Parathyroid adenoma (tissue), 2 donors: ENCODE data around the gene PKHD1.

Experiments used
- H2AFZ ChIP-seq: fragments of 300-600 bp; sonication (generic); one replicate; pipeline ENCODE4 v1.7.0; 2017; ENCODE audit warnings: antibody characterized with exemption, mild to moderate bottlenecking
- H3K27ac ChIP-seq: fragments of 300-600 bp; sonication (generic); one replicate; pipeline ENCODE4 v1.7.0; 2017
- H3K27me3 ChIP-seq: fragments of 300-600 bp; sonication (generic); one replicate; pipeline ENCODE4 v1.7.0; 2017; ENCODE audit warnings: low read length; ENCODE audit not compliant: control insufficient read depth, insufficient read depth
- H3K36me3 ChIP-seq: fragments of 300-600 bp; sonication (generic); one replicate; pipeline ENCODE4 v1.7.0; 2017; ENCODE audit warnings: low read length; ENCODE audit not compliant: control insufficient read depth, insufficient read depth
- H3K4me1 ChIP-seq: fragments of 300-600 bp; sonication (generic); one replicate; pipeline ENCODE4 v1.7.0; 2017; ENCODE audit warnings: control low read depth
- H3K4me2 ChIP-seq: fragments of 300-600 bp; sonication (generic); one replicate; pipeline ENCODE4 v1.7.0; 2017; ENCODE audit warnings: low read length
- H3K4me3 ChIP-seq: fragments of 300-600 bp; sonication (generic); one replicate; pipeline ENCODE4 v1.7.0; 2017; ENCODE audit warnings: low read depth, low read length
- H3K79me2 ChIP-seq: fragments of 300-600 bp; sonication (generic); one replicate; pipeline ENCODE4 v1.7.0; 2017; ENCODE audit warnings: control low read depth
- H3K9ac ChIP-seq: fragments of 300-600 bp; sonication (generic); one replicate; pipeline ENCODE4 v1.7.0; 2017; ENCODE audit warnings: mild to moderate bottlenecking
- H3K9me3 ChIP-seq: fragments of 300-600 bp; sonication (generic); one replicate; pipeline ENCODE4 v1.7.0; 2017; ENCODE audit warnings: low read length; ENCODE audit not compliant: control insufficient read depth
- TF ChIP-seq, protein P1 (sequence below): fragments of 300-600 bp; sonication (generic); IDR thresholded peaks from one replicate; pipeline ENCODE4 v1.7.0; 2017; ENCODE audit warnings: antibody characterized with exemption, mild to moderate bottlenecking
- donor health status: primary hyperparathyroidism.

The PKHD1 gene

DNA sequence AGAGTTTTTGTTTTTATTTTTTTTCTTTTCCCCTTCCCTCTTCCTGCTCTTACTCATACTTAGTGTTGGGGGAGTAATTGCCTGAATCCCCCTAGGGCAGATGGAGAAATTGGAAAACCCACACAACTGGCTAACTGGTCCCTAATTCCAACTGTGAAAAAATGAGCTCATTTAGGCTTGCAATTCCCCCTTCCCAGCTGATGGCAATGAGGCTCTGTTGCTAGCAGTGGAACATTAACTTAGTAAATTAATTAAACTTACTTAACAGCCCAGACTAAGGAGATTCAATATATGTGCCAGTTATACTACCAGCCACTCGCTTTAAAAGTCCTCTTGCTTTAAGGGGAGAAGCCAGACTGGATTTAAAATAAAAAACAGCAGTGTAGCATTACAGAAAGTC is 76.6 kb downstream of the PKHD1 start:
- TF ChIP-seq, protein P1, sequence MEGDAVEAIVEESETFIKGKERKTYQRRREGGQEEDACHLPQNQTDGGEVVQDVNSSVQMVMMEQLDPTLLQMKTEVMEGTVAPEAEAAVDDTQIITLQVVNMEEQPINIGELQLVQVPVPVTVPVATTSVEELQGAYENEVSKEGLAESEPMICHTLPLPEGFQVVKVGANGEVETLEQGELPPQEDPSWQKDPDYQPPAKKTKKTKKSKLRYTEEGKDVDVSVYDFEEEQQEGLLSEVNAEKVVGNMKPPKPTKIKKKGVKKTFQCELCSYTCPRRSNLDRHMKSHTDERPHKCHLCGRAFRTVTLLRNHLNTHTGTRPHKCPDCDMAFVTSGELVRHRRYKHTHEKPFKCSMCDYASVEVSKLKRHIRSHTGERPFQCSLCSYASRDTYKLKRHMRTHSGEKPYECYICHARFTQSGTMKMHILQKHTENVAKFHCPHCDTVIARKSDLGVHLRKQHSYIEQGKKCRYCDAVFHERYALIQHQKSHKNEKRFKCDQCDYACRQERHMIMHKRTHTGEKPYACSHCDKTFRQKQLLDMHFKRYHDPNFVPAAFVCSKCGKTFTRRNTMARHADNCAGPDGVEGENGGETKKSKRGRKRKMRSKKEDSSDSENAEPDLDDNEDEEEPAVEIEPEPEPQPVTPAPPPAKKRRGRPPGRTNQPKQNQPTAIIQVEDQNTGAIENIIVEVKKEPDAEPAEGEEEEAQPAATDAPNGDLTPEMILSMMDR, result no peak
- no peak overlapping the region for H2AFZ ChIP-seq
- no peaks in the 10 kb centered on the region for H3K36me3 ChIP-seq
- H3K27ac ChIP-seq, result no peak overlapping the region
- H3K9ac ChIP-seq, result no peak overlapping the region
- H3K4me2 ChIP-seq, result no peak overlapping the region
- H3K27me3 ChIP-seq, result no peaks in the 10 kb centered on the region
- H3K9me3 ChIP-seq, result no peaks in the 10 kb centered on the region
- H3K4me3 ChIP-seq, result no peak overlapping the region
- no peaks in the 10 kb centered on the region for H3K4me1 ChIP-seq
- no peaks in the 10 kb centered on the region for H3K79me2 ChIP-seq

DNA sequence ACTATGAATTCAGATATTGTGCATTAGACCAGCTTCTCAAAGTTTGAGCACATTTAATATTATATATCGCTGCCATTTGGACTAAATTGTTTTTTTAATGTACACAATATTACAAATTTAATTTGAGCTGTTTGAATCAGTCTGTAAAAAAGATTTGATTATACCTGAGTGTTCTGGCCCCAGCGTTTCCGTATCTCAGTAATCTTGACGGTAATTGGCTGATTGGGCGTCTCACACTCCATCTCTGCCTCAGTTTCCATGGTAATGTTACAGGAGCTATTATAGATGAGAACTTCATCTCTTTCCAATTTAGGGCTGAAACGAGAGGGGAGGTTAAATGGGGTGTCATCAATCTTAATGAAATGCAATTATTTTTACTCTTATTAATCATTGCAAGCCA is 77.3 kb downstream of the PKHD1 start:
- H3K36me3 ChIP-seq, result no peaks in the 10 kb centered on the region
- no peaks in the 10 kb centered on the region for H3K27me3 ChIP-seq
- H3K4me2 ChIP-seq, result no peak overlapping the region
- no peaks in the 10 kb centered on the region for H3K79me2 ChIP-seq
- TF ChIP-seq, protein P1, result no peak
- no peak overlapping the region for H3K27ac ChIP-seq
- H3K9me3 ChIP-seq, result no peaks in the 10 kb centered on the region
- H2AFZ ChIP-seq, result no peak overlapping the region
- no peak overlapping the region for H3K9ac ChIP-seq
- H3K4me3 ChIP-seq, result no peak overlapping the region
- no peaks in the 10 kb centered on the region for H3K4me1 ChIP-seq

DNA sequence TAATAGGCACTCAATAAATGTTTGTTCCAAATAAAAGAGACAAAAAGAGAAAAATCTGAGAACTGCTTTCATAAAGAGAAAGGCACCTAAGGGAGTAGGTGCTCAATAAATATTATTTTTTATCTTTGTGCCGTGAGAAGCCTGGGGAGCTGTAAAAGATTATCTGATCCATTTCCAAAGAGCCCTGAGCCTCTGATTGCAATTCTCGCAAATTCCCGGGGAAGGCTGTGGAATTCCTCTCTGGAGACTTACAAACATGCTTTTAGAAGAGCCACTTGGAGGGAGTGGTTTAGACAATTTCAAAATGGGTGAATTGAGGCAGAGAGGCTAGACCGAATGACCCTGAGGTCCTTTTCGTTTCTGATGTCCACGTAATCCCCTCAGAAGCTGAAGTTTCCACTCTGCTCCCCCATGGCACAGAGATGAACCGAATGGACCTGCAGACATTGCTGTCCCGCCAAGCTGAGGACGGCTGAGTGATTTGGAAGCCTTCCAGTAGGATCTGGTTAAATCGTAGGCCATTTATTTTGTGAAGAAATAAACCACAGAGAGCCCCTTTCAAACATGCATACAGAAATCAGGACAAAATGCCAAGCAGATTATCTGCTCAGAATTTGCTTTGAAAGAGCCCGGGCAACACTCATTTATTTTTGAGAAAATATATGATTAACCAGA is 77.8 kb downstream of the PKHD1 start:
- no peak overlapping the region for H3K4me2 ChIP-seq
- TF ChIP-seq, protein P1, result no peak
- H3K4me3 ChIP-seq, result no peak overlapping the region
- H3K9me3 ChIP-seq, result no peaks in the 10 kb centered on the region
- no peak overlapping the region for H2AFZ ChIP-seq
- no peaks in the 10 kb centered on the region for H3K79me2 ChIP-seq
- no peaks in the 10 kb centered on the region for H3K27me3 ChIP-seq
- H3K27ac ChIP-seq, result no peak overlapping the region
- H3K36me3 ChIP-seq, result no peaks in the 10 kb centered on the region
- H3K4me1 ChIP-seq, result no peaks in the 10 kb centered on the region
- no peak overlapping the region for H3K9ac ChIP-seq

DNA sequence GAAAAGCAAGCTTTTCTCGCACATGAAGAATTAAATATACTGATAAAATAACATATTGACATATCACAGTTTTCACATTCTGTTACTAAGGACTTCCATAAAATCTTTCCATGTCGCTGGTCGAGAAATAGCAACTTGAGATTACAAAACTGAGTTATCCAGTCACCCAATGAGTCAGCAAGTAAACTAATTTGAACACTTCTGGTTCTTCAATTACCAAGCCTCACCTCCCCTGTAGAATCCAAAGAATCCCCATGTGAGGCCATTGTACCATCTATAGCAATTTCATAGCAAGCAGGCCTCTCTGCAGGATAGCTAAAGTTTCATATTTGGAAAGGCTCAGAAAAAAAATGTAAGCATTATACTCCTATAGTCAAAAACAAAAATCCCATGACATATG is 87.3 kb downstream of the PKHD1 start:
- no peak overlapping the region for H2AFZ ChIP-seq
- H3K4me3 ChIP-seq, result no peak overlapping the region
- H3K27me3 ChIP-seq, result no peaks in the 10 kb centered on the region
- no peaks in the 10 kb centered on the region for H3K36me3 ChIP-seq
- H3K9me3 ChIP-seq, result no peaks in the 10 kb centered on the region
- no peaks in the 10 kb centered on the region for H3K4me1 ChIP-seq
- H3K79me2 ChIP-seq, result no peaks in the 10 kb centered on the region
- no peak overlapping the region for H3K9ac ChIP-seq
- no peak overlapping the region for H3K4me2 ChIP-seq
- no peak overlapping the region for H3K27ac ChIP-seq
- TF ChIP-seq, protein P1, result no peak

DNA sequence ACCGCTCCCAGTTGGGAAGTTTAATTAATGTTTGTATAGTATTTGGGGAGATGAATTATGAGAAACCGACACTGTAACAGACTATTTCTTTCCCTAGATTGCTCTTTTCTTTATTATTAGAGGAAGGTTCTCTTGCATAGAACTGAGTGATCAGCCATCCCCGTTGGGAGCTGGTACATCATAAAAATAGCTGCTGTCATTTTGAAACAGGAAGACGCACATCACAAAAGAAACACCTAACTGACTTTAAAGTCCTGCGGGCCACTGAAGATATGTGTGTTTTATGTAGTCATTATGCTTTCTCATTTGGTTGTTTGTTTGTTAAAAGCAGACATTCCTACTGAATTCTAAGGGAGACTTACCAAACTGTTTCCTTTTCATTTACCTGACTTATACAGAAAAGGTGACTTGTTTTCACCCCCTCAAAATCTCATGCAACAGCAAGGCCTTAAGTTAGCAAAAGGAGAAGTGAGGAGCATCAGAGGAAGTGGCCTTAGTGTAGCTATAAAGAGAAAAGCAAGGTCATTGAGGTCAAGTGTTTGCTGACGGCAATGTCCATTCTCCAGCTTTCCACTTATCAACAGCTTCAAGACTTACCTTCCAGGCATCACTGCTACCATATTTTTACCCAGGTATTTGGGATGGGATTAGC is 91.0 kb downstream of the PKHD1 start:
- Histone ChIP-seq H2AFZ (no peak overlapping the region), H3K4me1 (peaks cover 7% of the 10 kb centered on the region), H3K27ac (no peak overlapping the region), H3K4me2 (no peak overlapping the region), H3K79me2 (no peaks in the 10 kb centered on the region), H3K36me3 (no peaks in the 10 kb centered on the region), H3K9ac (no peak overlapping the region), H3K27me3 (no peaks in the 10 kb centered on the region), H3K9me3 (no peaks in the 10 kb centered on the region), H3K4me3 (no peak overlapping the region)
- TF ChIP-seq, protein P1, result no peak
